GM21515 (cell line): ENCODE data around the gene DCAKD.

ENCODE experiments used
- ATAC-seq: cut with Tn5 transposase; IDR thresholded peaks from one replicate; pipeline ENCODE4 v1.9.1; 2021; ENCODE audit not compliant: unreplicated experiment

Gene DCAKD

GRCh38 chr17:45004388-45004787 is 47.0 kb downstream of the DCAKD start:
- ATAC-seq = no peak

GRCh38 chr17:45003877-45004276 is 47.6 kb downstream of the DCAKD start:
- ATAC-seq = no peak

- no peak for ATAC-seq
Measured at GRCh38 chr17:45001310-45001709, 50.1 kb downstream of the DCAKD start.

GRCh38 chr17:44999433-44999832 is 52.0 kb downstream of the DCAKD start:
- no peak for ATAC-seq

- no peak for ATAC-seq
Measured at GRCh38 chr17:44998646-44999045, 52.8 kb downstream of the DCAKD start.

GRCh38 chr17:44997733-44998520 is 53.5 kb downstream of the DCAKD start:
- ATAC-seq = no peak

- ATAC-seq = no peak
Measured at GRCh38 chr17:44996304-44996703, 55.1 kb downstream of the DCAKD start.

- no peak for ATAC-seq
Measured at GRCh38 chr17:44995436-44996001, 55.9 kb downstream of the DCAKD start.

GRCh38 chr17:44992242-44992939 is 59.0 kb downstream of the DCAKD start:
- ATAC-seq = no peak

GRCh38 chr17:44990994-44991393 is 60.4 kb downstream of the DCAKD start:
- ATAC-seq = no peak

GRCh38 chr17:44989552-44990138 is 61.8 kb downstream of the DCAKD start:
- no peak for ATAC-seq

GRCh38 chr17:44988044-44988942 is 63.1 kb downstream of the DCAKD start:
- no peak for ATAC-seq

GRCh38 chr17:44983563-44983962 is 67.9 kb downstream of the DCAKD start:
- ATAC-seq = no peak

GRCh38 chr17:44982113-44982702 is 69.2 kb downstream of the DCAKD start:
- no peak for ATAC-seq

- no peak for ATAC-seq
Measured at GRCh38 chr17:44981221-44981968, 70.0 kb downstream of the DCAKD start.

- no peak for ATAC-seq
Measured at GRCh38 chr17:44979426-44979995, 71.9 kb downstream of the DCAKD start.

- ATAC-seq = no peak
Measured at GRCh38 chr17:44978807-44979206, 72.6 kb downstream of the DCAKD start.

GRCh38 chr17:44977814-44978550 is 73.5 kb downstream of the DCAKD start:
- no peak for ATAC-seq

GRCh38 chr17:44977065-44977464 is 74.4 kb downstream of the DCAKD start:
- no peak for ATAC-seq
